Left lobe of liver (tissue), 2 donors: ENCODE data around the gene INHBE. TPM values are rescaled to one million over a fixed set of nuclear protein-coding genes. Genes with fewer than 3 reads are reported as not detected.
A peak's percentile ranks its signal among the peaks of the same experiment; 100 is the strongest.
"Not testable (repeated sequence)": the region's sequence is repeated elsewhere in the genome, so short reads cannot be mapped to it uniquely, and the experiment has no call there.

Experiments
- ATAC-seq: fragments of 200-7000 bp; cut with Tn5 transposase; one replicate; pipeline ENCODE4 v1.9.1; 2020; ENCODE audit warnings: mild to moderate bottlenecking, moderate library complexity
- DNase-seq: peaks from one replicate; pipeline ENCODE4 v3.0.0-alpha.2; 2020; ENCODE audit warnings: low spot score
- total RNA-seq: library from RNA; stranded (reverse); gene quantifications from one replicate; pipeline ENCODE4 v1.2.1, GENCODE V29; 2021
- donor health status: DM: no; HTN: no; CAD: no; lungs with moderate emphysema.
- donor health status: DM: no; HTN: yes; CAD: no.

The INHBE gene
- total RNA-seq, 1 donor from 2014 or later, result 81.6 TPM

- ATAC-seq (no peak), DNase-seq (no peak)
Observed at GRCh38 chr12:57491393-57492280, 36.5 kb downstream of the INHBE start.

GRCh38 chr12:57495051-57495701 lies 40.1 kb downstream of the INHBE start:
- not testable (repeated sequence) for ATAC-seq, DNase-seq

- no peak for DNase-seq
- ATAC-seq, result peak; percentile 24
Observed at GRCh38 chr12:57496822-57497221, 41.7 kb downstream of the INHBE start.

- DNase-seq (no peak), ATAC-seq (no peak)
Observed at GRCh38 chr12:57497223-57498131, 42.4 kb downstream of the INHBE start.

- no peak for ATAC-seq
- no peak for DNase-seq
Observed at GRCh38 chr12:57498132-57498502, 43.0 kb downstream of the INHBE start.

GRCh38 chr12:57498571-57498970 lies 43.5 kb downstream of the INHBE start:
- DNase-seq, result no peak
- ATAC-seq, result no peak

GRCh38 chr12:57500213-57500612 lies 45.1 kb downstream of the INHBE start:
- ATAC-seq, result no peak
- DNase-seq, result no peak

- DNase-seq, ATAC-seq: not testable (repeated sequence)
Observed at GRCh38 chr12:57502311-57502969, 47.3 kb downstream of the INHBE start.

- not testable (repeated sequence) for ATAC-seq, DNase-seq
Observed at GRCh38 chr12:57506541-57506940, 51.4 kb downstream of the INHBE start.

Other genes starting within 250 kb of the INHBE start
- 0.13 TPM for gene NXPH4, start 238.5 kb upstream of the INHBE start, total RNA-seq
- 242 TPM for gene SHMT2, start 225.6 kb upstream of the INHBE start, total RNA-seq
- 2.3 TPM for gene STAC3, start 204.1 kb upstream of the INHBE start, total RNA-seq
- gene R3HDM2, start 24.3 kb upstream of the INHBE start, total RNA-seq, result 38.6 TPM
- gene INHBC, start 20.5 kb upstream of the INHBE start, total RNA-seq, result 51.9 TPM
- gene GLI1, start 4.5 kb downstream of the INHBE start, total RNA-seq, result 0.20 TPM
- gene ARHGAP9, start 24.6 kb downstream of the INHBE start, total RNA-seq, result 4.3 TPM
- gene MARS1, start 32.8 kb downstream of the INHBE start, total RNA-seq, result 71.1 TPM
- 13.9 TPM for gene DDIT3, start 65.2 kb downstream of the INHBE start, total RNA-seq
- gene MBD6, start 67.5 kb downstream of the INHBE start, total RNA-seq, result 59.6 TPM
- 28.9 TPM for gene DCTN2, start 91.9 kb downstream of the INHBE start, total RNA-seq
- gene KIF5A, start 94.7 kb downstream of the INHBE start, total RNA-seq, result 0.05 TPM
- gene PIP4K2C, start 135.9 kb downstream of the INHBE start, total RNA-seq, result 11.8 TPM
- gene DTX3, start 149.5 kb downstream of the INHBE start, total RNA-seq, result 2.2 TPM
- 1.5 TPM for gene ARHGEF25, start 156.1 kb downstream of the INHBE start, total RNA-seq
- 0.60 TPM for gene B4GALNT1, start 177.9 kb downstream of the INHBE start, total RNA-seq
- 230 TPM for gene OS9, start 238.8 kb downstream of the INHBE start, total RNA-seq